ENCODE measurements around the gene NINJ1.

Gene NINJ1

GRCh38 chr9:93134015-93134739 lies at the start of gene NINJ1:
Gene NINJ1 (minus strand): TSS chr9:93134251. CDS start chr9:93134217, 34 bp downstream.
- no peak for TF ChIP-seq CTCF (conservative IDR thresholded peaks at IDR 0.05)
- H3K27ac ChIP-seq: peak within 1 kb of the TSS; percentile 75

- no peak for TF ChIP-seq CTCF (conservative IDR thresholded peaks at IDR 0.05)
- peak overlapping the region; percentile 90; the same call in 1 of the 2 replicates for H3K27ac ChIP-seq
Measured at GRCh38 chr9:93183131-93183662, 49.1 kb upstream of the NINJ1 start.

- H3K27ac ChIP-seq: no peak overlapping the region
- TF ChIP-seq CTCF (conservative IDR thresholded peaks at IDR 0.05): no peak
Measured at GRCh38 chr9:93182572-93182971, 48.5 kb upstream of the NINJ1 start.

GRCh38 chr9:93181672-93182435 lies 47.8 kb upstream of the NINJ1 start:
- no peak for TF ChIP-seq CTCF (conservative IDR thresholded peaks at IDR 0.05)
- no peak overlapping the region for H3K27ac ChIP-seq

- H3K27ac ChIP-seq: no peak overlapping the region
- TF ChIP-seq CTCF (conservative IDR thresholded peaks at IDR 0.05): no peak
Measured at GRCh38 chr9:93180938-93181337, 46.9 kb upstream of the NINJ1 start.

- no peak for TF ChIP-seq CTCF (conservative IDR thresholded peaks at IDR 0.05)
- no peak overlapping the region for H3K27ac ChIP-seq
Measured at GRCh38 chr9:93178851-93179786, 45.1 kb upstream of the NINJ1 start.
